A673 (cell line): Measurements from ENCODE around the gene EPHA4. TPM values are rescaled to one million over a fixed set of nuclear protein-coding genes. Genes with fewer than 3 reads are reported as not detected.

Experiments
- BruUV-seq: library from RNA; stranded (reverse); fragments of 400-500 nt; replicated peaks from 2 replicates; lab custom pipeline; 2021; lab: Mats Ljungman, UMichigan
- CTCF ChIA-PET: fragments of 300-600 bp; sonication (Branson Sonifier 250); formaldehyde crosslinking; loops from one replicate; lab custom pipeline; 2022; ENCODE audit warnings: antibody characterized with exemption; lab: Charles Lee
- POLR2A ChIA-PET: fragments of 300-600 bp; sonication (Branson Sonifier 250); formaldehyde crosslinking; loops from one replicate; lab custom pipeline; 2022; ENCODE audit warnings: antibody characterized with exemption; ENCODE audit not compliant: low non-redundant PET; lab: Charles Lee
- DNase-seq: peaks from one replicate; pipeline ENCODE4 v3.0.0-alpha.2; 2015; ENCODE audit warnings: low spot score
- H3K27ac ChIP-seq: fragments of 200-600 bp; sonication (generic); 2 replicates; pipeline ENCODE4 v1.5.1; 2016; ENCODE audit warnings: mixed run types, low read depth, mild to moderate bottlenecking, mixed read lengths, antibody characterized with exemption, low read length; ENCODE audit not compliant: poor library complexity, severe bottlenecking
- H3K27me3 ChIP-seq: fragments of 200-600 bp; sonication (generic); replicated peaks from 2 replicates; pipeline ENCODE4 v1.6.1; 2017; ENCODE audit warnings: mixed run types, low read depth, mild to moderate bottlenecking, mixed read lengths, antibody characterized with exemption, low read length; ENCODE audit not compliant: insufficient read depth, poor library complexity
- H3K36me3 ChIP-seq: fragments of 200-600 bp; sonication (generic); 2 replicates; pipeline ENCODE4 v1.6.1; 2016; ENCODE audit warnings: mixed run types, mild to moderate bottlenecking, mixed read lengths, antibody characterized with exemption, low read length; ENCODE audit not compliant: insufficient read depth, poor library complexity, severe bottlenecking
- H3K4me1 ChIP-seq: fragments of 200-600 bp; sonication (generic); 2 replicates; pipeline ENCODE4 v1.6.1; 2017; ENCODE audit warnings: mixed run types, mild to moderate bottlenecking, mixed read lengths, antibody characterized with exemption, low read length; ENCODE audit not compliant: insufficient read depth, poor library complexity, severe bottlenecking
- H3K4me3 ChIP-seq: fragments of 200-600 bp; sonication (generic); 2 replicates; pipeline ENCODE4 v1.5.1; 2016; ENCODE audit warnings: low read depth, mixed run types, mild to moderate bottlenecking, mixed read lengths, low read length; ENCODE audit not compliant: poor library complexity, severe bottlenecking
- H3K9me3 ChIP-seq: fragments of 200-600 bp; sonication (generic); 2 replicates; pipeline ENCODE4 v1.6.1; 2016; ENCODE audit warnings: mixed run types, low read depth, mild to moderate bottlenecking, mixed read lengths, antibody characterized with exemption, low read length; ENCODE audit not compliant: poor library complexity, severe bottlenecking
- CTCF ChIP-seq: fragments of 300-800, 200-600 bp; sonication (generic); conservative IDR thresholded peaks from 2 replicates; pipeline ENCODE4 v1.5.1; 2017; ENCODE audit warnings: low read depth, mild to moderate bottlenecking, antibody characterized with exemption, low read length, moderate library complexity, mixed read lengths
- EZH2 ChIP-seq: fragments of 200-600 bp; sonication (generic); IDR thresholded peaks from 2 replicates; pipeline ENCODE4 v1.6.1; 2017; ENCODE audit warnings: borderline replicate concordance, low read depth, mild to moderate bottlenecking, mixed read lengths, antibody characterized with exemption, low read length; ENCODE audit not compliant: poor library complexity, severe bottlenecking
- intact Hi-C: fragments of 100-400 bp; cut with micrococcal nuclease; formaldehyde crosslinking; loops from one replicate; pipeline ENCODE4 v1.10.0; 2022; ENCODE audit not compliant: unreplicated experiment
- total RNA-seq: library from RNA; stranded (reverse); gene quantifications from 2 replicates; pipeline ENCODE4 v1.2.3, GENCODE V29; 2021

The EPHA4 gene
- total RNA-seq, 1 experiment from 2014 or later = 39.5 TPM

- CTCF ChIA-PET = no interaction called here
- POLR2A ChIA-PET = no interaction called here
- no peak for DNase-seq
- Histone ChIP-seq H3K36me3 (peaks cover 6% of the 10 kb centered on the region), H3K4me3 (no peak overlapping the region), H3K27ac (no peak overlapping the region), H3K27me3 (no peaks in the 10 kb centered on the region), H3K9me3 (no peaks in the 10 kb centered on the region), H3K4me1 (no peaks in the 10 kb centered on the region)
- intact Hi-C loops = no loop called here
- TF ChIP-seq EZH2 (no peak), CTCF (no peak)
- BruUV-seq = no TSS peak
Observed at GRCh38 chr2:221439761-221440479, 132.2 kb downstream of the EPHA4 start.

GRCh38 chr2:221437056-221437455, 135.0 kb downstream of the EPHA4 start:
- Histone ChIP-seq H3K27ac (no peak overlapping the region), H3K9me3 (no peaks in the 10 kb centered on the region), H3K36me3 (peaks cover 9% of the 10 kb centered on the region), H3K4me1 (no peaks in the 10 kb centered on the region), H3K27me3 (no peaks in the 10 kb centered on the region), H3K4me3 (no peak overlapping the region)
- BruUV-seq = no TSS peak
- CTCF ChIA-PET = no interaction called here
- TF ChIP-seq EZH2 (no peak), CTCF (no peak)
- POLR2A ChIA-PET = no interaction called here
- DNase-seq = no peak
- intact Hi-C loops = no loop called here

GRCh38 chr2:221435171-221435570, 136.9 kb downstream of the EPHA4 start:
- ChIA-PET POLR2A (no interaction called here), CTCF (no interaction called here)
- Histone ChIP-seq H3K4me3 (no peak overlapping the region), H3K9me3 (no peaks in the 10 kb centered on the region), H3K36me3 (peaks cover 9% of the 10 kb centered on the region), H3K27me3 (no peaks in the 10 kb centered on the region), H3K4me1 (no peaks in the 10 kb centered on the region), H3K27ac (no peak overlapping the region)
- no TSS peak for BruUV-seq
- TF ChIP-seq EZH2 = no peak
- TF ChIP-seq CTCF = no peak
- intact Hi-C loops = no loop called here
- no peak for DNase-seq
